GM23338 (cell line): Measurements from ENCODE around the gene GALNT7. TPM values are rescaled to one million over a fixed set of nuclear protein-coding genes. Genes with fewer than 3 reads are reported as not detected.

ENCODE experiments used
- ATAC-seq: fragments of 200-7000 bp; cut with Tn5 transposase; 3 replicates; pipeline ENCODE4 v1.9.1; 2020
- DNase-seq: peaks from one replicate; pipeline ENCODE4 v3.0.0-alpha.2; 2015; ENCODE audit warnings: low spot score
- H2AFZ ChIP-seq: fragments of 200-600 bp; sonication (generic); 2 replicates; pipeline ENCODE4 v1.8.0; 2016; ENCODE audit warnings: antibody characterized with exemption, mild to moderate bottlenecking, moderate library complexity
- H3F3A ChIP-seq: fragments of 200-600 bp; sonication (generic); replicated peaks from 2 replicates; pipeline ENCODE4 v1.8.0; 2017; ENCODE audit warnings: antibody characterized with exemption, mixed run types, low read depth
- H3K27ac ChIP-seq: fragments of 200-600 bp; sonication (generic); 2 replicates; pipeline ENCODE4 v1.6.1; 2016; ENCODE audit warnings: low read depth
- H3K27me3 ChIP-seq: fragments of 200-600 bp; sonication (generic); 2 replicates; pipeline ENCODE4 v1.8.0; 2016; ENCODE audit warnings: mild to moderate bottlenecking, mixed run types, moderate library complexity; ENCODE audit not compliant: insufficient read depth
- H3K36me3 ChIP-seq: fragments of 200-600 bp; sonication (generic); 2 replicates; pipeline ENCODE4 v1.8.0; 2016; ENCODE audit warnings: mild to moderate bottlenecking; ENCODE audit not compliant: insufficient read depth
- H3K4me1 ChIP-seq: fragments of 200-600 bp; sonication (generic); 2 replicates; pipeline ENCODE4 v1.8.0; 2016; ENCODE audit warnings: mild to moderate bottlenecking, moderate library complexity; ENCODE audit not compliant: insufficient read depth
- H3K4me2 ChIP-seq: fragments of 200-600 bp; sonication (generic); 2 replicates; pipeline ENCODE4 v1.7.1; 2017; ENCODE audit warnings: mixed run types
- H3K4me3 ChIP-seq: fragments of 200-600 bp; sonication (generic); 2 replicates; pipeline ENCODE4 v1.6.1; 2016; ENCODE audit warnings: mixed run types
- H3K79me2 ChIP-seq: fragments of 200-600 bp; sonication (generic); replicated peaks from 2 replicates; pipeline ENCODE4 v1.8.0; 2017; ENCODE audit warnings: mild to moderate bottlenecking; ENCODE audit not compliant: insufficient read depth
- H3K9me2 ChIP-seq: fragments of 200-600 bp; sonication (generic); 2 replicates; pipeline ENCODE4 v1.8.0; 2017; ENCODE audit not compliant: insufficient read depth
- H4K20me1 ChIP-seq: fragments of 200-600 bp; sonication (generic); replicated peaks from 2 replicates; pipeline ENCODE4 v1.8.0; 2017; ENCODE audit warnings: mild to moderate bottlenecking; ENCODE audit not compliant: insufficient read depth
- H3K27ac Mint-ChIP-seq: 2 replicates; pipeline ENCODE4 v1.8.0; 2020; ENCODE audit warnings: inconsistent platforms, mild to moderate bottlenecking, moderate library complexity, mixed read lengths
- H3K27me3 Mint-ChIP-seq: 3 replicates; pipeline ENCODE4 v1.8.0; 2022; ENCODE audit warnings: low read depth, mild to moderate bottlenecking, moderate library complexity, mixed read lengths, inconsistent platforms; ENCODE audit not compliant: insufficient read depth, poor library complexity
- H3K36me3 Mint-ChIP-seq: 3 replicates; pipeline ENCODE4 v1.8.0; 2021; ENCODE audit warnings: low read depth, mild to moderate bottlenecking, inconsistent platforms, moderate library complexity, mixed read lengths
- H3K4me1 Mint-ChIP-seq: 3 replicates; pipeline ENCODE4 v1.8.0; 2020; ENCODE audit warnings: mild to moderate bottlenecking, inconsistent platforms, mixed read lengths
- H3K4me3 Mint-ChIP-seq: 3 replicates; pipeline ENCODE4 v1.8.0; 2021; ENCODE audit warnings: moderate library complexity, mild to moderate bottlenecking, inconsistent platforms, mixed read lengths
- H3K9me3 Mint-ChIP-seq: 3 replicates; pipeline ENCODE4 v1.8.0; 2020; ENCODE audit warnings: moderate library complexity, mild to moderate bottlenecking, inconsistent platforms, mixed read lengths
- EZH2phosphoT487 ChIP-seq: fragments of 200-600 bp; sonication (generic); IDR thresholded peaks from one replicate; pipeline ENCODE4 v1.8.1; 2018; ENCODE audit warnings: antibody characterized with exemption; ENCODE audit not compliant: unreplicated experiment
- JUNB ChIP-seq: IDR thresholded peaks from one replicate; pipeline ENCODE4 v1.6.1; 2016; ENCODE audit warnings: antibody characterized with exemption; ENCODE audit not compliant: unreplicated experiment
- NANOG ChIP-seq: IDR thresholded peaks from 2 replicates; pipeline ENCODE4 v1.6.1; 2016; ENCODE audit warnings: antibody characterized with exemption, borderline replicate concordance
- POLR2AphosphoS5 ChIP-seq: IDR thresholded peaks from 2 replicates; pipeline ENCODE4 v1.6.1; 2016; ENCODE audit warnings: antibody characterized with exemption, low read depth
- REST ChIP-seq: IDR thresholded peaks from one replicate; pipeline ENCODE4 v1.6.1; 2018; ENCODE audit warnings: antibody characterized with exemption; ENCODE audit not compliant: unreplicated experiment
- STAT1 ChIP-seq: IDR thresholded peaks from one replicate; pipeline ENCODE4 v1.6.1; 2016; ENCODE audit warnings: antibody characterized with exemption; ENCODE audit not compliant: unreplicated experiment
- ZNF114 ChIP-seq: fragments of 250-450 bp; sonication (Bioruptor Pico); IDR thresholded peaks from 2 replicates; pipeline ENCODE4 v1.5.0; 2020; ENCODE audit warnings: mild to moderate bottlenecking, moderate library complexity
- ZNF331 ChIP-seq: fragments of 250-450 bp; sonication (Bioruptor Pico); IDR thresholded peaks from 2 replicates; pipeline ENCODE4 v1.5.0; 2020; ENCODE audit warnings: low read depth, mild to moderate bottlenecking, moderate library complexity
- ZNF462 ChIP-seq: fragments of 250-450 bp; sonication (Bioruptor Pico); IDR thresholded peaks from 2 replicates; pipeline ENCODE4 v1.5.0; 2020; ENCODE audit warnings: mild to moderate bottlenecking, moderate library complexity
- polyA plus RNA-seq: library from polyadenylated mRNA; unstranded; fragments of >200 nt; fragmentation: Nextera tagmentation; extraction: Ambion mirVana; gene quantifications from 2 replicates; pipeline ENCODE4 v1.2.1, GENCODE V29; 2016
- total RNA-seq: library from RNA; depleted of rRNA; stranded (reverse); fragments of >200 nt; shearing (Covaris generic); gene quantifications from 2 replicates; pipeline ENCODE4 v1.2.3, GENCODE V29; 2014
- TF ChIP-seq, protein P1 (sequence below), 2 experiments: fragments of 200-600 bp in 1 of 2; sonication (generic) in 1 of 2; conservative IDR thresholded peaks; 2 replicates each; pipeline versions ENCODE4 v1.5.1 to v1.6.1; 2016 to 2017; ENCODE audit warnings: antibody characterized with exemption in 2 of 2, low read depth in 2 of 2, mild to moderate bottlenecking in 2 of 2, moderate library complexity in 1 of 2
- TF ChIP-seq, protein P2 (sequence below): IDR thresholded peaks from 2 replicates; pipeline ENCODE4 v1.6.1; 2016; ENCODE audit warnings: antibody characterized with exemption

The GALNT7 gene
- total and polyA plus RNA-seq, 2 experiments from 2014 or later = 31.8 to 72.2 TPM

DNA sequence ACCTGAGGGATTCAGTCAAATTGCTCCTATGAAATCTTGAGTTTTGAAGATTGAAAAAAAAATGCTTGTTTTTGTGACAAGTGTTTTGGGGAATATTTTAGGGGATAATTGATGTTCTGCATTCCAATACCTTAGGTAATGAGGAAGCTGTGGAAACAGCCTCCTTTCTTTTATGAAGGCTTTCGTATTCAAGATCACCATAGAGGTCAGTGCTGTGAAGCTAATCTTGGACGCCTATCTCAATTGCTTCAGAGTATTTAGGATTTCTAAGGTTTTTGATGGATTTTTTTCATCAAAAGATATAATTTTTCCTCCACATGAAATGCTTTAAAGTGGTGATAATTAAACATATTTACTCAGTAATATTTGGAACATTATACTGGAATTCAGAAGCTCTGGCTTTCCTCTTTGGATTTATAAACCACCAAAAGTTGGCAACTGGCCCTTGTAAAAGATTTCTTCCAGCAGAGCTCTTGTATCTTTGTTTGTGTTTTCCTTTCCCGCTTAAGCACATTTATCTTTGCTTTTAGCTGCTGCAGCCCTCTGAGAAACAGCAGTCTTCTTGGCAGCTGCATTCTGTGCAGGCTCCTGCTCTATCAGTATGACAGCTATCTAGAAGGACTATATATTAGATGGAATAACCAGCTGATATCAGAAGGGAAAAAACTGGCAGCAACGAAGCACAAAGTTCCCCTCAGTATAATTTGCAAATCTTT lies 101.9 kb downstream of the GALNT7 start (continued):
- TF ChIP-seq JUNB = no peak

DNA sequence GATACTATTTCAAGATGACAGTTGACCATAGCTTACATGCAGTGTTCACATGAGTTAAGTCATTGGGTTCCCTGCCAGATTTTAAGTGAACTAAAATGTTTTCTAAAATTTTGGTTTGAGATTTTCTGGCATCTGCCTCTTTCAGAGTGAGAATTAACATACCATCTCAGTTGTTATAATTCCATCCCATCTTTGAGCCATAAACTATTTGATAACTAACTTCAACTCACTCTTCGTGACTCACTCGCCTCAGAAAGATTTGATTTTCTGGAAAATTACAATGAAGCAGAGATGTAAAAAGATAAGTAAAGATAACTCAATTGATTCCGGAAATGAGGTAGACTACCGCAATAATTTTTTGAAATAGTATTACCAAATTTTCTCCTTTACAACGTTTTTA lies 103.7 kb downstream of the GALNT7 start:
- ATAC-seq = no peak
- Histone ChIP-seq H3K4me1 (0 out of 2 replicates have a peak, but pooled peaks cover 12% of the 10 kb centered on the region), H3K4me3 (no peak overlapping the region), H4K20me1 (peaks cover under 1% of the 10 kb centered on the region; the same call in 1 of the 2 replicates), H3K27me3 (no peaks in the 10 kb centered on the region), H3K9me2 (no peaks in the 10 kb centered on the region), H2AFZ (no peak overlapping the region), H3K27ac (no peak overlapping the region), H3K79me2 (peaks cover 93% of the 10 kb centered on the region), H3F3A (no peaks in the 10 kb centered on the region), H3K4me2 (no peak overlapping the region), H3K36me3 (no peaks in the 10 kb centered on the region)
- Mint-ChIP-seq H3K36me3 (peaks cover 44% of the 10 kb centered on the region), H3K9me3 (0 out of 3 replicates have a peak, but pooled peaks cover 6% of the 10 kb centered on the region), H3K4me3 (no peak overlapping the region), H3K27me3 (no peaks in the 10 kb centered on the region), H3K27ac (no peak overlapping the region), H3K4me1 (peaks cover 18% of the 10 kb centered on the region)
- DNase-seq = no peak
- no peak for TF ChIP-seq ZNF114 (CRISPR knock-in tag)
- TF ChIP-seq, protein P1, sequence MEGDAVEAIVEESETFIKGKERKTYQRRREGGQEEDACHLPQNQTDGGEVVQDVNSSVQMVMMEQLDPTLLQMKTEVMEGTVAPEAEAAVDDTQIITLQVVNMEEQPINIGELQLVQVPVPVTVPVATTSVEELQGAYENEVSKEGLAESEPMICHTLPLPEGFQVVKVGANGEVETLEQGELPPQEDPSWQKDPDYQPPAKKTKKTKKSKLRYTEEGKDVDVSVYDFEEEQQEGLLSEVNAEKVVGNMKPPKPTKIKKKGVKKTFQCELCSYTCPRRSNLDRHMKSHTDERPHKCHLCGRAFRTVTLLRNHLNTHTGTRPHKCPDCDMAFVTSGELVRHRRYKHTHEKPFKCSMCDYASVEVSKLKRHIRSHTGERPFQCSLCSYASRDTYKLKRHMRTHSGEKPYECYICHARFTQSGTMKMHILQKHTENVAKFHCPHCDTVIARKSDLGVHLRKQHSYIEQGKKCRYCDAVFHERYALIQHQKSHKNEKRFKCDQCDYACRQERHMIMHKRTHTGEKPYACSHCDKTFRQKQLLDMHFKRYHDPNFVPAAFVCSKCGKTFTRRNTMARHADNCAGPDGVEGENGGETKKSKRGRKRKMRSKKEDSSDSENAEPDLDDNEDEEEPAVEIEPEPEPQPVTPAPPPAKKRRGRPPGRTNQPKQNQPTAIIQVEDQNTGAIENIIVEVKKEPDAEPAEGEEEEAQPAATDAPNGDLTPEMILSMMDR (conservative IDR thresholded peaks at IDR 0.05; ENCODE audit: low read depth in 2 of 2) = no peak
- TF ChIP-seq EZH2phosphoT487 = no peak
- TF ChIP-seq ZNF331 (CRISPR knock-in tag) = no peak
- no peak for TF ChIP-seq STAT1
- no peak for TF ChIP-seq ZNF462
- TF ChIP-seq POLR2AphosphoS5 = no peak
- TF ChIP-seq JUNB = no peak
- no peak for TF ChIP-seq NANOG
- TF ChIP-seq REST = no peak
- TF ChIP-seq, protein P2, sequence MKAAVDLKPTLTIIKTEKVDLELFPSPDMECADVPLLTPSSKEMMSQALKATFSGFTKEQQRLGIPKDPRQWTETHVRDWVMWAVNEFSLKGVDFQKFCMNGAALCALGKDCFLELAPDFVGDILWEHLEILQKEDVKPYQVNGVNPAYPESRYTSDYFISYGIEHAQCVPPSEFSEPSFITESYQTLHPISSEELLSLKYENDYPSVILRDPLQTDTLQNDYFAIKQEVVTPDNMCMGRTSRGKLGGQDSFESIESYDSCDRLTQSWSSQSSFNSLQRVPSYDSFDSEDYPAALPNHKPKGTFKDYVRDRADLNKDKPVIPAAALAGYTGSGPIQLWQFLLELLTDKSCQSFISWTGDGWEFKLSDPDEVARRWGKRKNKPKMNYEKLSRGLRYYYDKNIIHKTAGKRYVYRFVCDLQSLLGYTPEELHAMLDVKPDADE = no peak
